CD14-positive monocyte (primary cell): ENCODE data around the gene CCN5. TPM values are rescaled to one million over a fixed set of nuclear protein-coding genes. Genes with fewer than 3 reads are reported as not detected.

Experiments used
- DNase-seq, 3 donors: peaks; one replicate each; pipeline ENCODE4 v3.0.0-alpha.2; 2011 to 2022
- H2AFZ ChIP-seq: 2 replicates; pipeline ENCODE4 v1.6.0; 2012; ENCODE audit warnings: mild to moderate bottlenecking, low read depth, low read length, inconsistent platforms; ENCODE audit not compliant: insufficient read depth, poor library complexity, severe bottlenecking
- H3K27ac ChIP-seq, 2 donors: 1 replicate in 1 of 2; 2 replicates in 1 of 2; pipeline ENCODE4 v1.5.1; 2012 to 2013; ENCODE audit warnings: low read length in 2 of 2, control low read depth in 1 of 2, inconsistent platforms in 1 of 2, low read depth in 1 of 2, mild to moderate bottlenecking in 1 of 2
- H3K27me3 ChIP-seq, 2 donors: one replicate each; pipeline versions ENCODE4 v1.6.0 to v1.6.1; 2011 to 2013; ENCODE audit warnings: low read length in 2 of 2; ENCODE audit not compliant: control insufficient read depth in 2 of 2, insufficient read depth in 2 of 2
- H3K36me3 ChIP-seq, 2 donors: replicated peaks in 1 of 2; 1 replicate in 1 of 2; 2 replicates in 1 of 2; pipeline versions ENCODE4 v1.5.1 to v1.6.1; 2012 to 2013; ENCODE audit warnings: low read length in 2 of 2, control low read depth in 1 of 2, inconsistent platforms in 1 of 2, mild to moderate bottlenecking in 1 of 2; ENCODE audit not compliant: insufficient read depth in 2 of 2, control insufficient read depth in 1 of 2
- H3K4me1 ChIP-seq, 2 donors: 1 replicate in 1 of 2; 2 replicates in 1 of 2; pipeline versions ENCODE4 v1.5.1 to v1.6.1; 2012 to 2013; ENCODE audit warnings: low read length in 2 of 2, control low read depth in 1 of 2, inconsistent platforms in 1 of 2, mild to moderate bottlenecking in 1 of 2, moderate library complexity in 1 of 2; ENCODE audit not compliant: insufficient read depth in 2 of 2, control insufficient read depth in 1 of 2
- H3K4me2 ChIP-seq: replicated peaks from 2 replicates; pipeline ENCODE3; 2012; ENCODE audit warnings: low read length, moderate library complexity, mild to moderate bottlenecking; ENCODE audit not compliant: poor library complexity, severe bottlenecking; ENCODE audit errors: extremely low read depth
- H3K4me3 ChIP-seq, 3 experiments: fragments of 200-600 bp in 1 of 3; sonication (generic) in 1 of 3; replicated peaks in 1 of 3; 1 replicate in 2 of 3; 2 replicates in 1 of 3; pipeline ENCODE4 v1.5.1; 2011 to 2013; ENCODE audit warnings: low read length in 3 of 3, mild to moderate bottlenecking in 3 of 3, control low read depth in 2 of 3, low read depth in 2 of 3, inconsistent platforms in 1 of 3, moderate library complexity in 1 of 3
- H3K79me2 ChIP-seq: 2 replicates; pipeline ENCODE4 v1.6.0; 2012; ENCODE audit warnings: mild to moderate bottlenecking, control low read depth, inconsistent platforms, low read length, moderate library complexity; ENCODE audit not compliant: insufficient read depth
- H3K9ac ChIP-seq: 2 replicates; pipeline ENCODE4 v1.6.0; 2017; ENCODE audit warnings: low read length, mild to moderate bottlenecking; ENCODE audit not compliant: insufficient read depth, poor library complexity, severe bottlenecking
- H3K9me3 ChIP-seq, 2 donors: replicated peaks in 1 of 2; 1 replicate in 1 of 2; 2 replicates in 1 of 2; pipeline versions ENCODE4 v1.5.1 to v1.6.1; 2012 to 2013; ENCODE audit warnings: low read length in 2 of 2, control low read depth in 1 of 2; ENCODE audit not compliant: control insufficient read depth in 1 of 2, insufficient read depth in 1 of 2
- H4K20me1 ChIP-seq: 2 replicates; pipeline ENCODE4 v1.6.0; 2012; ENCODE audit warnings: mild to moderate bottlenecking, low read length, control low read depth, moderate library complexity; ENCODE audit not compliant: insufficient read depth
- H3K27ac Mint-ChIP-seq, 7 donors: one replicate each; pipeline ENCODE4 v1.8.0; 2020; ENCODE audit warnings: mild to moderate bottlenecking in 7 of 7, mixed read lengths in 7 of 7, moderate library complexity in 6 of 7, inconsistent platforms in 2 of 7
- H3K27me3 Mint-ChIP-seq, 3 donors: one replicate each; pipeline ENCODE4 v1.8.0; 2021 to 2022; ENCODE audit warnings: low read depth in 3 of 3, mild to moderate bottlenecking in 3 of 3, mixed read lengths in 3 of 3, moderate library complexity in 3 of 3, inconsistent platforms in 1 of 3
- H3K36me3 Mint-ChIP-seq, 2 donors: one replicate each; pipeline ENCODE4 v1.8.0; 2020; ENCODE audit warnings: mixed read lengths in 2 of 2, inconsistent platforms in 1 of 2, mild to moderate bottlenecking in 1 of 2
- H3K4me1 Mint-ChIP-seq: one replicate; pipeline ENCODE4 v1.8.0; 2020; ENCODE audit warnings: mild to moderate bottlenecking, mixed read lengths
- H3K4me3 Mint-ChIP-seq, 2 donors: one replicate each; pipeline ENCODE4 v1.8.0; 2020; ENCODE audit warnings: mild to moderate bottlenecking in 2 of 2, mixed read lengths in 2 of 2, moderate library complexity in 1 of 2
- H3K9me3 Mint-ChIP-seq, 7 donors: one replicate each; pipeline ENCODE4 v1.8.0; 2020 to 2022; ENCODE audit warnings: mixed read lengths in 7 of 7, mild to moderate bottlenecking in 6 of 7, moderate library complexity in 6 of 7, inconsistent platforms in 2 of 7
- WGBS: methylation state at CpG from one replicate; pipeline ENCODE4 v1.1.5; 2013; ENCODE audit warnings: missing lambda C conversion rate; ENCODE audit not compliant: insufficient coverage; 5-methylcytosine and 5-hydroxymethylcytosine counted together
- intact Hi-C, 2 donors: fragments of 100-400 bp; cut with micrococcal nuclease; formaldehyde crosslinking; loops; one replicate each; pipeline versions ENCODE4 v1.15.0 to v1.15.1; 2023
- polyA plus RNA-seq, 3 donors: library from polyadenylated mRNA; depleted of rRNA in 1 of 3; unstranded in 2 of 3; stranded (reverse) in 1 of 3; fragments of 300-500 nt in 2 of 3; fragments of >200 nt in 1 of 3; fragmentation: Illumina TruSeq in 2 of 3; gene quantifications; 1 replicate in 2 of 3; 2 replicates in 1 of 3; pipeline ENCODE4 v1.2.3, GENCODE V29; 2012 to 2021
- TF ChIP-seq, protein P1 (sequence below): fragments of 200-600 bp; IDR thresholded peaks from one replicate; pipeline ENCODE4 v1.8.0; 2022; ENCODE audit warnings: antibody characterized with exemption, mild to moderate bottlenecking

The CCN5 gene
- polyA plus RNA-seq, 3 donors: not detected

DNA sequence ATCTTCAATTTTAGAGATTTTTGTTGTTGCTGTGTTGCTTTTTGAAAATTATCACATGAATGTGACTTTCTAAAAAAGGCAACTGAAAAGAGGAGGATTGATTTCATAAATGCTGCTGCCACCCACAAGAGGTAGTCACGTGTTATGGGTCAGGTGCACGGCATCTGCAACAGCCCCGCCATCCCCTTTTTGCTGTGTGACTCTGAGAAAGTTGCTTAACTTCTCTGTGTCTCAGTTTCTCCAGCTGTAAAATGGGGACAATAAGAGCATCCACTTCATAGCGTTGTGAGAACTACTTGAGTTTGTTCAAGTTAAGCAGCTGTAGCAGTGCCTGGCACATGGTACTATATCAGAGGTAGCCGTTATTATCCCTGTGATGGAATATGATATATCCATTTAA, 10.7 kb downstream of the CCN5 start:
- intact Hi-C loops: no loop called here
- H3K4me3 ChIP-seq: no peak overlapping the region
- no peaks in the 10 kb centered on the region for H3K9me3 Mint-ChIP-seq

DNA sequence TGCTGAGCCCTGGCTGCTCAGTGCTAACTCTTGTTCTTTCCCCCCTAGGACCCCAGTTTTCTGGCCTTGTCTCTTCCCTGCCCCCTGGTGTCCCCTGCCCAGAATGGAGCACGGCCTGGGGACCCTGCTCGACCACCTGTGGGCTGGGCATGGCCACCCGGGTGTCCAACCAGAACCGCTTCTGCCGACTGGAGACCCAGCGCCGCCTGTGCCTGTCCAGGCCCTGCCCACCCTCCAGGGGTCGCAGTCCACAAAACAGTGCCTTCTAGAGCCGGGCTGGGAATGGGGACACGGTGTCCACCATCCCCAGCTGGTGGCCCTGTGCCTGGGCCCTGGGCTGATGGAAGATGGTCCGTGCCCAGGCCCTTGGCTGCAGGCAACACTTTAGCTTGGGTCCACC, 11.9 kb downstream of the CCN5 start:
- Histone ChIP-seq H3K79me2 (no peaks in the 10 kb centered on the region), H3K4me1 (peaks cover 6 to 7% of the 10 kb centered on the region in 2 donors), H3K36me3 (no peaks in the 10 kb centered on the region), H3K4me2 (no peak overlapping the region), H3K9me3 (no peaks in the 10 kb centered on the region), H3K9ac (no peak overlapping the region), H3K4me3 (no peak overlapping the region), H3K27ac (no peak overlapping the region), H3K27me3 (no peaks in the 10 kb centered on the region), H4K20me1 (no peaks in the 10 kb centered on the region), H2AFZ (no peak overlapping the region)
- H3K27me3 Mint-ChIP-seq: peaks cover 0 to 5% (median 0%) of the 10 kb centered on the region in 3 donors
- WGBS: 98% methylated on average over 10 of the region's 11 CpGs
- intact Hi-C loops: no loop called here
- H3K27ac Mint-ChIP-seq: no peak overlapping the region
- DNase-seq: no peak
- TF ChIP-seq, protein P1, sequence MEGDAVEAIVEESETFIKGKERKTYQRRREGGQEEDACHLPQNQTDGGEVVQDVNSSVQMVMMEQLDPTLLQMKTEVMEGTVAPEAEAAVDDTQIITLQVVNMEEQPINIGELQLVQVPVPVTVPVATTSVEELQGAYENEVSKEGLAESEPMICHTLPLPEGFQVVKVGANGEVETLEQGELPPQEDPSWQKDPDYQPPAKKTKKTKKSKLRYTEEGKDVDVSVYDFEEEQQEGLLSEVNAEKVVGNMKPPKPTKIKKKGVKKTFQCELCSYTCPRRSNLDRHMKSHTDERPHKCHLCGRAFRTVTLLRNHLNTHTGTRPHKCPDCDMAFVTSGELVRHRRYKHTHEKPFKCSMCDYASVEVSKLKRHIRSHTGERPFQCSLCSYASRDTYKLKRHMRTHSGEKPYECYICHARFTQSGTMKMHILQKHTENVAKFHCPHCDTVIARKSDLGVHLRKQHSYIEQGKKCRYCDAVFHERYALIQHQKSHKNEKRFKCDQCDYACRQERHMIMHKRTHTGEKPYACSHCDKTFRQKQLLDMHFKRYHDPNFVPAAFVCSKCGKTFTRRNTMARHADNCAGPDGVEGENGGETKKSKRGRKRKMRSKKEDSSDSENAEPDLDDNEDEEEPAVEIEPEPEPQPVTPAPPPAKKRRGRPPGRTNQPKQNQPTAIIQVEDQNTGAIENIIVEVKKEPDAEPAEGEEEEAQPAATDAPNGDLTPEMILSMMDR: no peak
- no peak overlapping the region for H3K4me3 Mint-ChIP-seq
- no peaks in the 10 kb centered on the region for H3K36me3 Mint-ChIP-seq
- H3K9me3 Mint-ChIP-seq: peaks cover 0 to under 1% (median 0%) of the 10 kb centered on the region in 7 donors
- H3K4me1 Mint-ChIP-seq: peaks cover 10% of the 10 kb centered on the region

More for the DNA sequence above, 10.7 kb downstream of the CCN5 start:
- H3K4me1 Mint-ChIP-seq: peaks cover 10% of the 10 kb centered on the region
- Histone ChIP-seq H3K27ac (no peak overlapping the region), H4K20me1 (no peaks in the 10 kb centered on the region), H3K79me2 (no peaks in the 10 kb centered on the region), H3K9me3 (no peaks in the 10 kb centered on the region), H2AFZ (no peak overlapping the region), H3K27me3 (no peaks in the 10 kb centered on the region), H3K4me2 (no peak overlapping the region), H3K4me1 (peaks cover 6 to 7% of the 10 kb centered on the region in 2 donors), H3K9ac (no peak overlapping the region), H3K36me3 (no peaks in the 10 kb centered on the region)
- H3K27me3 Mint-ChIP-seq: peaks cover 0 to 5% (median 0%) of the 10 kb centered on the region in 3 donors
- no peaks in the 10 kb centered on the region for H3K36me3 Mint-ChIP-seq
- DNase-seq: no peak
- TF ChIP-seq, protein P1: no peak
- 72% methylated on average over 3 of the region's 5 CpGs for WGBS
- H3K4me3 Mint-ChIP-seq: no peak overlapping the region
- no peak overlapping the region for H3K27ac Mint-ChIP-seq
